Left lung (tissue), 10 donors: ENCODE results near the gene ZIK1. TPM values are rescaled to one million over a fixed set of nuclear protein-coding genes. Genes with fewer than 3 reads are reported as not detected.

ENCODE experiments used
- ATAC-seq: fragments of 200-7000 bp; cut with Tn5 transposase; one replicate; pipeline ENCODE4 v1.9.1; 2020; ENCODE audit warnings: moderate library complexity
- DNase-seq, 4 donors: peaks; one replicate each; pipeline ENCODE4 v3.0.0-alpha.2; 2013 to 2020
- H3K27ac ChIP-seq, 2 donors: fragments of 200-600 bp; sonication (generic) in 1 of 2; one replicate each; pipeline versions ENCODE4 v1.5.0 to v1.8.0; 2020 to 2021
- H3K27me3 ChIP-seq, 2 donors: fragments of 200-600 bp; sonication (generic) in 1 of 2; one replicate each; pipeline versions ENCODE4 v1.5.0 to v1.8.0; 2020 to 2021
- H3K36me3 ChIP-seq, 2 donors: fragments of 200-600 bp; sonication (generic) in 1 of 2; one replicate each; pipeline versions ENCODE4 v1.5.0 to v1.8.0; 2020 to 2021
- H3K4me1 ChIP-seq, 2 donors: fragments of 200-600 bp; one replicate each; pipeline ENCODE4 v1.8.0; 2021
- H3K4me3 ChIP-seq, 2 donors: fragments of 200-600 bp; sonication (generic) in 1 of 2; one replicate each; pipeline versions ENCODE4 v1.5.0 to v1.8.0; 2020 to 2021; ENCODE audit warnings: mild to moderate bottlenecking in 1 of 2
- H3K9me3 ChIP-seq, 2 donors: fragments of 200-600 bp; sonication (generic) in 1 of 2; one replicate each; pipeline versions ENCODE4 v1.5.0 to v1.8.0; 2020 to 2021
- intact Hi-C, 2 donors: fragments of 100-400 bp; cut with DNase I; formaldehyde crosslinking; loops; one replicate each; pipeline versions ENCODE4 v1.11.2 to v1.14.2; 2022
- polyA plus RNA-seq, 6 donors: library from polyadenylated mRNA; unstranded; fragments of 120-200 nt; gene quantifications; one replicate each; pipeline ENCODE4 v1.2.1, GENCODE V29; 2013; ENCODE audit not compliant: insufficient read length in 6 of 6
- total RNA-seq, 2 donors: library from RNA; stranded (reverse); fragmentation: NEBNext Ultra II Directional; extraction: Animal tissue kit (Norgen Biotek cat#: 25700); gene quantifications; one replicate each; pipeline ENCODE4 v1.2.1, GENCODE V29; 2021
- TF ChIP-seq, protein P1 (sequence below), 2 donors: fragments of 200-600 bp; sonication (generic) in 1 of 2; IDR thresholded peaks; one replicate each; pipeline versions ENCODE4 v1.5.0 to v1.8.0; 2021; ENCODE audit warnings: antibody characterized with exemption in 2 of 2
- donor health status: DM: no; HTN: yes; CAD: no.
- donor health status: DM: no; HTN: no; CAD: no.

ZIK1 gene
- total and polyA plus RNA-seq, 8 donors, result 4.4 to 23.4 (median 16.8) TPM

DNA sequence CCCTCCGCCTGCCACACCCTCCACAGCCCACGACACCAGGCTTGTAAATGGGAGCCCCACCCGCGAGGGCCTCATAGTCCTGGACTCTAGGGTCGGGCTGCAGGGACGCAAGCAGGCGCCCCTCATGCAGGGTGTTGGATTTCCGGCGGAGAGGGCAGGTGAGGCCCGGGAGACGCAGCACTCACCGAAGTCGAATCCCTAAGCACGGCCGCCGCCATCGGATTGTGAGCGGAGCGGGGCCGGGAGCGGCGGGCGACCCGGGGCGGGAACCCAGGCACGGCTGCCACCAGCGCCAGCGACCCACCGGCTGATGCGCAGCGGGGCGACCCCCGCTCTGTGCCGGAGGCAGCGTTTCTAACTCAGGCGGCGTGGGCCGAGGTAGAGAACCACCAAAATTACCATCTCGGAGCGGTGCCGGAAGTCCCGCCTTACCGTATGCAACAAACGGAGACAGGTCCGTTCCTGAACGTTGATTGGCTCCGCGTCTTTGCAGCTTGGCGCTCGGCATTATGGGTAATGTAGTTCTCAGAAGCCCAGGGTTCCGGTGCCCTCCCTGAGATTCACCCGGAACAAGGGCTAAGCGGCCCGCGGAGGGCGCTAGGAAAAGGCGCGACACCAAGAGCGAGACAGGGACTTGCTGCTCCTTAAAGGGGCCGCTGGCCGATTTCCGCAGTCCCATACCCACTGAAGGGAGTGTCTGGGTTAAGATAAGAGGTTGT is 5.3 kb upstream of the ZIK1 start, which contains the start of gene ZNF416:
TSS of gene ZNF416 (minus strand) at position 425 of the 719 bp plus-strand sequence. CDS start at position 218, 207 bp downstream.
- TF ChIP-seq, protein P1, sequence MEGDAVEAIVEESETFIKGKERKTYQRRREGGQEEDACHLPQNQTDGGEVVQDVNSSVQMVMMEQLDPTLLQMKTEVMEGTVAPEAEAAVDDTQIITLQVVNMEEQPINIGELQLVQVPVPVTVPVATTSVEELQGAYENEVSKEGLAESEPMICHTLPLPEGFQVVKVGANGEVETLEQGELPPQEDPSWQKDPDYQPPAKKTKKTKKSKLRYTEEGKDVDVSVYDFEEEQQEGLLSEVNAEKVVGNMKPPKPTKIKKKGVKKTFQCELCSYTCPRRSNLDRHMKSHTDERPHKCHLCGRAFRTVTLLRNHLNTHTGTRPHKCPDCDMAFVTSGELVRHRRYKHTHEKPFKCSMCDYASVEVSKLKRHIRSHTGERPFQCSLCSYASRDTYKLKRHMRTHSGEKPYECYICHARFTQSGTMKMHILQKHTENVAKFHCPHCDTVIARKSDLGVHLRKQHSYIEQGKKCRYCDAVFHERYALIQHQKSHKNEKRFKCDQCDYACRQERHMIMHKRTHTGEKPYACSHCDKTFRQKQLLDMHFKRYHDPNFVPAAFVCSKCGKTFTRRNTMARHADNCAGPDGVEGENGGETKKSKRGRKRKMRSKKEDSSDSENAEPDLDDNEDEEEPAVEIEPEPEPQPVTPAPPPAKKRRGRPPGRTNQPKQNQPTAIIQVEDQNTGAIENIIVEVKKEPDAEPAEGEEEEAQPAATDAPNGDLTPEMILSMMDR (IDR thresholded peaks at IDR 0.05), result no peak
- ATAC-seq, result peak; percentile 100
- DNase-seq, result peak; percentile 94 to 98 (median 97)
- peak within 1 kb of the TSS in 1 of 2 donors; percentile 51 for H3K27ac ChIP-seq
- intact Hi-C loops, result no loop called here
- peaks cover 8 to 33% of the 10 kb centered on the region in 2 donors for H3K36me3 ChIP-seq
- peaks cover 12 to 14% of the 10 kb centered on the region in 2 donors for H3K4me1 ChIP-seq
- H3K9me3 ChIP-seq, result peaks cover 0 to 70% of the 10 kb centered on the region in 2 donors
- no peaks in the 10 kb centered on the region for H3K27me3 ChIP-seq
- peak within 1 kb of the TSS; percentile 77 to 100 for H3K4me3 ChIP-seq

DNA sequence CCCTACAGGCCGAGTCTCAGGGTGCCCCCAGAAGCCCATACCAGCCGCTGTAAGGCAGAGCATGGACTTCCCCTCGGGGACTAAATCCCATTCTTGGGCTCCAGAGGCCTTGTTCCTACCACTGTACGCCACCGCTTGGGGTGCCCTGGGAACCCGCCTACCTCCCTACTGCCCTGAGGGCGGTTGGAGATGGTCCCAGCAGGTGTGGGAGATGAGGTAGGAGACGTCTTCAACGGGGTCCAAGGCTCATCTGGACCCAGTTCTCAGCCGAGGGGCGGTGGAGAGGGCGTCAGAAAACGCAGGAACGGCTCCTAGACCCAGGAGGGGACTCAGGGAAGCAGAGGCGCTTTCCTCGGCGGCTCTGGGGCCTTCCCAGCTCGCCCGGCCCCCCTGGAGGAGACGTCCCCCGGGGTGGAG is 833 bp upstream of the ZIK1 start:
- DNase-seq (no peak), ATAC-seq (no peak)
- H3K27me3 ChIP-seq, result no peaks in the 10 kb centered on the region
- peaks cover 0 to 64% of the 10 kb centered on the region in 2 donors for H3K9me3 ChIP-seq
- H3K27ac ChIP-seq, result no peak overlapping the region
- H3K36me3 ChIP-seq, result peaks cover 0 to 11% of the 10 kb centered on the region in 2 donors
- TF ChIP-seq, protein P1 (IDR thresholded peaks at IDR 0.05), result no peak
- peaks cover 13 to 15% of the 10 kb centered on the region in 2 donors for H3K4me1 ChIP-seq
- intact Hi-C loops, result no loop called here
- H3K4me3 ChIP-seq, result peak overlapping the region; percentile 62 to 65

DNA sequence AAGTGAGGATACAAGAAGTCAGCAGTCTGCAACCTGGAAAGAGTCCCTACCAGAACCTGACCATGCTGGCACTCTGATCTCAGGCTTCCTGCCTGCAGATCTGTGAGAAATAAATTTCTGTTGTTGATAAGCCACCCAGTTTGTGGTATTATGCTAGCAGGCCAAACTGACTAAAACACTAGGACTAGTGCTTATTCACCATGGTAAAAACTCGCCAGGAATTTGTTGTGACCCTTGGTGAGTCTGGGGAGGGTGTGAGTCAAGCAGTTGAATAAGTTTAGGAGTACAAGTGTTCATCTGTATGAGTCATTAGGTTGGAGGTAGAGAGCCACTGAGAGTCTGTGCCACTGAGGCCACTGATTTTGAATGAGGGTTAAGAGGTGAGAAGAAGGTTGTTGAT is 3.6 kb downstream of the ZIK1 start:
- TF ChIP-seq, protein P1 (IDR thresholded peaks at IDR 0.05), result no peak
- H3K27ac ChIP-seq, result no peak overlapping the region
- intact Hi-C loops, result no loop called here
- H3K9me3 ChIP-seq, result peaks cover 0 to 88% of the 10 kb centered on the region in 2 donors
- no peak for ATAC-seq
- H3K36me3 ChIP-seq, result peaks cover 0 to 53% of the 10 kb centered on the region in 2 donors
- no peak for DNase-seq
- H3K4me3 ChIP-seq, result no peak overlapping the region
- no peaks in the 10 kb centered on the region for H3K27me3 ChIP-seq
- peaks cover 12 to 13% of the 10 kb centered on the region in 2 donors for H3K4me1 ChIP-seq

DNA sequence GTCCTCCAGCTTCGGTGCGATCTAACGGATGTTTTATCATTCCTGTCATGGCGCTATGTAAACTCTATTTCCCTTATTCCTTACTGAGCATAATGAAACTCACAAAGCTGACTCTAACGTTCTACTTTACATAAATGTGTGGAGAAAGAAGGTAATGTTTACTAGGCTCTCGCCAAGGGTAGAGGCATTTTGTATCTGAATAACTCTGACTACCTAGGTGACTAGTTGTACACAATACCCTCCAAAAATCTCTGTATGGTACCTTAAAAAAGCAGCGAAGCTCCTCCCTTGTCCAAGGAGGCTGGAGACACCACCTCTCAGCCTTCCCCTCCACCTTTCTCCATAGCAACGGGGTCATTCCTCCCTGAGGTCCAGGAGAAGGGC is 15.4 kb downstream of the ZIK1 start:
- H3K27ac ChIP-seq, result no peak overlapping the region
- DNase-seq (no peak), ATAC-seq (no peak)
- H3K36me3 ChIP-seq, result peaks cover 0 to 18% of the 10 kb centered on the region in 2 donors
- peaks cover 0 to 13% of the 10 kb centered on the region in 2 donors for H3K4me1 ChIP-seq
- TF ChIP-seq, protein P1 (IDR thresholded peaks at IDR 0.05), result no peak
- H3K4me3 ChIP-seq, result peak overlapping the region; percentile 65 to 84
- H3K27me3 ChIP-seq, result no peaks in the 10 kb centered on the region
- H3K9me3 ChIP-seq, result peaks cover 0 to 46% of the 10 kb centered on the region in 2 donors
- intact Hi-C loops, result no loop called here

DNA sequence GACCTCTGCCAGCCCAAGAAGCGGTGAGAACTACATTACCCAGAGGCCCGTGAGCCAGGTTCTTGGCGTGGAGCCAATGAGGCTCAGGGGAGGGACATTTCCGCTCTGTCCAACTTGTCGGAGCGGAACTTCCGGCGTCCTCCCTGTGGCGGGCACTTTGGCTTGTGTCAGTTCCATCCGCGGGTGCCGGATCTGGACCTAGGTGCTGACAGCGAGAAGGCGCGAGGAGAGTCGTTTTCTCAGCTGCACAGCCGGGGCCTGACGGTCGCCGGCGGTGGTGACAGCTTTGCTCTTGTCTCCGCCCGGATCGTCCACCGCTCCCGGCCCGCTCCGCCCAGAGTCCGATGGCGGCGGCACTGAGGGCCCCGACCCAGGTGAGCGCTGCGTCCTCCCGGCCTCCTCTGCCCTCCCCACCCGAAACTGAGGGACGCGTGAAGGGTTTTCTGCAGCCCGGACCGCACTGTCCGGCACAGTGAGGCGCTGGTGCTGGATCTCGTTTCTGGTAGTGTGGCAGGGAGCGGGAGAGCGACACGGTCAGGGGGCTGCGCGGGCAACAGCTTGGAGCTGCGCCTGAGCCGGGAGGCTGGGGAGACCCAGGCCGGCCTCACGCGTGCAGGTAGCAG is 15.9 kb downstream of the ZIK1 start, which contains the start of gene ZNF530:
TSS of gene ZNF530 (plus strand) at position 125 of the 623 bp plus-strand sequence. CDS start 4,461 bp downstream, outside the sequence.
- peaks cover 0 to 46% of the 10 kb centered on the region in 2 donors for H3K9me3 ChIP-seq
- intact Hi-C loops, result no loop called here
- peak; percentile 92 to 96 (median 94) for DNase-seq
- peak within 1 kb of the TSS; percentile 65 to 84 for H3K4me3 ChIP-seq
- H3K4me1 ChIP-seq, result peaks cover 0 to 13% of the 10 kb centered on the region in 2 donors
- peaks cover 0 to 23% of the 10 kb centered on the region in 2 donors for H3K36me3 ChIP-seq
- peak; percentile 99 for ATAC-seq
- TF ChIP-seq, protein P1 (IDR thresholded peaks at IDR 0.05), result no peak
- no peak within 1 kb of the TSS for H3K27ac ChIP-seq
- no peaks in the 10 kb centered on the region for H3K27me3 ChIP-seq
